HepG2 (cell line): ENCODE measurements around the gene LCN2. TPM values are rescaled to one million over a fixed set of nuclear protein-coding genes. Genes with fewer than 3 reads are reported as not detected.

Experiments used
- ADNP ChIP-seq: sonication (generic); formaldehyde crosslinking; IDR thresholded peaks from 2 replicates; pipeline ENCODE4 v1.4.0; 2020; ENCODE audit warnings: missing genetic modification reagents
- DPF2 ChIP-seq: sonication (generic); formaldehyde crosslinking; IDR thresholded peaks from 2 replicates; pipeline ENCODE4 v1.4.0; 2020; ENCODE audit warnings: mild to moderate bottlenecking, low read depth, missing genetic modification reagents, borderline replicate concordance
- ELF3 ChIP-seq: IDR thresholded peaks from 2 replicates; pipeline ENCODE4 v1.6.1; 2016; ENCODE audit warnings: missing genetic modification reagents, missing compliant biosample characterization
- EP300 ChIP-seq, 3 experiments: sonication (generic) in 1 of 3; formaldehyde crosslinking in 1 of 3; IDR thresholded peaks; 2 replicates each; pipeline versions ENCODE4 v1.5.1 to v1.6.1; 2011 to 2020; ENCODE audit warnings: low read depth in 2 of 3, low read length in 2 of 3, borderline replicate concordance in 1 of 3, improper control_type of control experiment in 1 of 3, mild to moderate bottlenecking in 1 of 3, missing genetic modification reagents in 1 of 3, moderate library complexity in 1 of 3
- HNRNPL ChIP-seq: fragments of 200-400 bp; formaldehyde crosslinking; IDR thresholded peaks from 2 replicates; pipeline ENCODE4 v1.6.1; 2017; ENCODE audit warnings: mild to moderate bottlenecking, low read depth, low read length
- KDM5A ChIP-seq: fragments of 200-600 bp; sonication (generic); IDR thresholded peaks from 2 replicates; pipeline ENCODE4 v1.7.0; 2018; ENCODE audit warnings: antibody characterized with exemption, mild to moderate bottlenecking, low read length, borderline replicate concordance
- SIN3A ChIP-seq: IDR thresholded peaks from 2 replicates; pipeline ENCODE4 v1.6.1; 2011; ENCODE audit warnings: low read depth, mild to moderate bottlenecking, control low read depth, low read length, borderline replicate concordance
- SMAD1 ChIP-seq: sonication (generic); formaldehyde crosslinking; IDR thresholded peaks from 2 replicates; pipeline ENCODE4 v1.4.0; 2020; ENCODE audit warnings: missing genetic modification reagents, low read depth, mild to moderate bottlenecking, borderline replicate concordance
- SP5 ChIP-seq: IDR thresholded peaks from 2 replicates; pipeline ENCODE4 v1.6.1; 2016; ENCODE audit warnings: low read depth, borderline replicate concordance
- SRSF1 ChIP-seq: fragments of 200-400 bp; formaldehyde crosslinking; optimal IDR thresholded peaks from 2 replicates; pipeline ENCODE3; 2017; ENCODE audit warnings: mild to moderate bottlenecking, low read depth, low read length, moderate library complexity
- SYNCRIP ChIP-seq: fragments of 200-400 bp; formaldehyde crosslinking; IDR thresholded peaks from 2 replicates; pipeline ENCODE4 v1.6.1; 2018; ENCODE audit warnings: mild to moderate bottlenecking, low read depth, low read length; ENCODE audit not compliant: insufficient read depth
- ZFP41 ChIP-seq: sonication (generic); formaldehyde crosslinking; IDR thresholded peaks from 2 replicates; pipeline ENCODE4 v1.4.0; 2020; ENCODE audit warnings: mild to moderate bottlenecking, missing genetic modification reagents, borderline replicate concordance
- ZNF296 ChIP-seq: sonication (generic); formaldehyde crosslinking; conservative IDR thresholded peaks from 2 replicates; pipeline ENCODE4 v1.5.0; 2020; ENCODE audit warnings: mild to moderate bottlenecking, missing genetic modification reagents
- ZNF605 ChIP-seq: sonication (generic); formaldehyde crosslinking; IDR thresholded peaks from 2 replicates; pipeline ENCODE4 v1.8.0; 2022; ENCODE audit warnings: mild to moderate bottlenecking, missing genetic modification reagents
- ZNF629 ChIP-seq: sonication (generic); formaldehyde crosslinking; conservative IDR thresholded peaks from 2 replicates; pipeline ENCODE4 v1.5.0; 2020; ENCODE audit warnings: missing genetic modification reagents
- ZNF747 ChIP-seq: sonication (generic); formaldehyde crosslinking; IDR thresholded peaks from 2 replicates; pipeline ENCODE4 v1.8.1; 2023; ENCODE audit warnings: missing genetic modification reagents, mild to moderate bottlenecking, borderline replicate concordance
- polyA plus RNA-seq, 8 experiments: library from polyadenylated mRNA; depleted of rRNA in 3 of 8; stranded (reverse) in 7 of 8; unstranded in 1 of 8; fragments of >200 nt; fragmentation: Illumina TruSeq in 4 of 8; extraction: Trizol in 4 of 8; gene quantifications; 2 replicates each; pipeline versions ENCODE4 v1.2.1 to v1.2.3, GENCODE V29; 2011 to 2016; ENCODE audit warnings: low read depth in 4 of 8, missing spikeins in 1 of 8, mixed read lengths in 1 of 8; ENCODE audit not compliant: insufficient read depth in 1 of 8
- total RNA-seq, 5 experiments: library from RNA; depleted of rRNA; stranded (reverse); fragments of >200 nt; fragmentation: Illumina TruSeq; extraction: Trizol; gene quantifications; 2 replicates each; pipeline ENCODE4 v1.2.3, GENCODE V29; 2016; ENCODE audit warnings: low read depth in 1 of 5
- TF ChIP-seq, protein P1 (sequence below): IDR thresholded peaks from 2 replicates; pipeline ENCODE4 v1.6.1; 2016; ENCODE audit warnings: missing compliant biosample characterization, missing genetic modification reagents, borderline replicate concordance
- TF ChIP-seq, protein P2 (sequence below): sonication (generic); formaldehyde crosslinking; IDR thresholded peaks from 2 replicates; pipeline ENCODE4 v1.4.0; 2020; ENCODE audit warnings: missing genetic modification reagents
- TF ChIP-seq, protein P3 (sequence below): sonication (generic); formaldehyde crosslinking; IDR thresholded peaks from 2 replicates; pipeline ENCODE4 v1.9.0; 2021; ENCODE audit warnings: missing genetic modification reagents, borderline replicate concordance
- TF ChIP-seq, protein P4 (sequence below): sonication (generic); formaldehyde crosslinking; IDR thresholded peaks from 2 replicates; pipeline ENCODE4 v1.8.0; 2022; ENCODE audit warnings: missing genetic modification reagents, mild to moderate bottlenecking, inconsistent platforms, borderline replicate concordance
- TF ChIP-seq, protein P5 (sequence below): IDR thresholded peaks from 2 replicates; pipeline ENCODE4 v1.6.1; 2016; ENCODE audit warnings: low read depth, control low read depth

Gene LCN2
- total and polyA plus RNA-seq, 2 of the 13 experiments (the other 11 are each of a cell fraction or from before 2014, with no cell fraction given): 0.38 to 1.4 TPM

DNA sequence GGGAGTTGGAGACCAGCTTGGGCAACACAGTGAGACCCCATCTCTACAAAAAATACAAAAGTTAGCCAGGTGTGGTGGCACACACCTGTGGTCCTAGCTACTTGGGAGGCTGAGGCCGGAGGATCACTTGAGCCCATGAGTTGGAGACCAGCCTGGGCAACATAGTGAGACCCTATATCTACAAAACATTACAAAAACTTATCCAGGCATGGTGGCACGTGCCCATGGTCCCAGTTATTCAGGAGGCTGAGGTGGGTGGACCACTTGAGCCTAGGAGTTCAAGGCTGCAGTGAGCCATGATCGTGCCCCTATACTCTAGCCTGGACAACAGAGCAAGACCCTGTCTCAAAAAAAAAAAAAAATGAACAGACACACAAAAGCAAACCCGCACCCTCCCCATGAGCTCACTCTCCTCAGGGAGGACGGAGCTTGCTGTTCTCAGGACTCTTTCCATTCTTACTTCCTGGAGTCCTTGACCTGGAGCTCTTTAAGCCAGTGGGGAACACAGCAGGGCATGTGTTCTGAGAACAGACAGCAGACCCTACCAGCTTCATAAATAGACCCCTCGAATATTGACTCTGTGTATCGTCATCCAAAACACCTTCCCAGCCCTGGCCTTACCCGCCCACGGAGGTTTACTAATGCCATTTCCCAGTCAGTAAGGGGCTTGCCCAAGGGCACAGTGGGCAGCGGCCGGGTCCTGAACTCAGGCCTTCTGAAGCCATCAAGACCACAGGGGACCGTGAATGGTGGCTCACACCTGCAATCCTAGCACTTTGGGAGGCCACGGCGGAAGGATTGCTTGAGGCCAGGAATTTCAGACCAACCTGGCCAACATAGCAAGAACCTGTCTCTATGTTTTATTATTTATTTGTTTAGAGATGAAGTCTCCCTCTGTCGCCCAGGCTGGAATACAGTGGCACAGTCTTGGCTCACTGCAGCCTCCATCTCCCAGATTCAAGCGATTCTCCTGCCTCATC lies 32.9 kb upstream of the LCN2 start (continued):
- no peak for TF ChIP-seq SYNCRIP
- TF ChIP-seq EP300 (IDR thresholded peaks at IDR 0.05; ENCODE audit: low read depth in 2 of 2, low read length in 2 of 2): peak in 1 of 2 experiments; percentile 9; a peak in 1 of 4 replicates
- no peak for TF ChIP-seq EP300 (CRISPR knock-in tag; IDR thresholded peaks at IDR 0.05; ENCODE audit: borderline replicate concordance)
- TF ChIP-seq ZNF629 (CRISPR knock-in tag): peak; percentile 42
- TF ChIP-seq, protein P1, sequence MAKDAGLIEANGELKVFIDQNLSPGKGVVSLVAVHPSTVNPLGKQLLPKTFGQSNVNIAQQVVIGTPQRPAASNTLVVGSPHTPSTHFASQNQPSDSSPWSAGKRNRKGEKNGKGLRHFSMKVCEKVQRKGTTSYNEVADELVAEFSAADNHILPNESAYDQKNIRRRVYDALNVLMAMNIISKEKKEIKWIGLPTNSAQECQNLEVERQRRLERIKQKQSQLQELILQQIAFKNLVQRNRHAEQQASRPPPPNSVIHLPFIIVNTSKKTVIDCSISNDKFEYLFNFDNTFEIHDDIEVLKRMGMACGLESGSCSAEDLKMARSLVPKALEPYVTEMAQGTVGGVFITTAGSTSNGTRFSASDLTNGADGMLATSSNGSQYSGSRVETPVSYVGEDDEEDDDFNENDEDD (CRISPR knock-in tag): no peak
- TF ChIP-seq ZNF296 (CRISPR knock-in tag): no peak
- 0 out of 2 replicates have a peak, but pooled peaks have one; percentile 36 for TF ChIP-seq ADNP (CRISPR knock-in tag)
- TF ChIP-seq, protein P2, sequence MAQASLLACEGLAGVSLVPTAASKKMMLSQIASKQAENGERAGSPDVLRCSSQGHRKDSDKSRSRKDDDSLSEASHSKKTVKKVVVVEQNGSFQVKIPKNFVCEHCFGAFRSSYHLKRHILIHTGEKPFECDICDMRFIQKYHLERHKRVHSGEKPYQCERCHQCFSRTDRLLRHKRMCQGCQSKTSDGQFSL (CRISPR knock-in tag): no peak
- TF ChIP-seq KDM5A: no peak
- TF ChIP-seq, protein P3, sequence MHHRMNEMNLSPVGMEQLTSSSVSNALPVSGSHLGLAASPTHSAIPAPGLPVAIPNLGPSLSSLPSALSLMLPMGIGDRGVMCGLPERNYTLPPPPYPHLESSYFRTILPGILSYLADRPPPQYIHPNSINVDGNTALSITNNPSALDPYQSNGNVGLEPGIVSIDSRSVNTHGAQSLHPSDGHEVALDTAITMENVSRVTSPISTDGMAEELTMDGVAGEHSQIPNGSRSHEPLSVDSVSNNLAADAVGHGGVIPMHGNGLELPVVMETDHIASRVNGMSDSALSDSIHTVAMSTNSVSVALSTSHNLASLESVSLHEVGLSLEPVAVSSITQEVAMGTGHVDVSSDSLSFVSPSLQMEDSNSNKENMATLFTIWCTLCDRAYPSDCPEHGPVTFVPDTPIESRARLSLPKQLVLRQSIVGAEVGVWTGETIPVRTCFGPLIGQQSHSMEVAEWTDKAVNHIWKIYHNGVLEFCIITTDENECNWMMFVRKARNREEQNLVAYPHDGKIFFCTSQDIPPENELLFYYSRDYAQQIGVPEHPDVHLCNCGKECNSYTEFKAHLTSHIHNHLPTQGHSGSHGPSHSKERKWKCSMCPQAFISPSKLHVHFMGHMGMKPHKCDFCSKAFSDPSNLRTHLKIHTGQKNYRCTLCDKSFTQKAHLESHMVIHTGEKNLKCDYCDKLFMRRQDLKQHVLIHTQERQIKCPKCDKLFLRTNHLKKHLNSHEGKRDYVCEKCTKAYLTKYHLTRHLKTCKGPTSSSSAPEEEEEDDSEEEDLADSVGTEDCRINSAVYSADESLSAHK (CRISPR knock-in tag): no peak
- TF ChIP-seq, protein P4, sequence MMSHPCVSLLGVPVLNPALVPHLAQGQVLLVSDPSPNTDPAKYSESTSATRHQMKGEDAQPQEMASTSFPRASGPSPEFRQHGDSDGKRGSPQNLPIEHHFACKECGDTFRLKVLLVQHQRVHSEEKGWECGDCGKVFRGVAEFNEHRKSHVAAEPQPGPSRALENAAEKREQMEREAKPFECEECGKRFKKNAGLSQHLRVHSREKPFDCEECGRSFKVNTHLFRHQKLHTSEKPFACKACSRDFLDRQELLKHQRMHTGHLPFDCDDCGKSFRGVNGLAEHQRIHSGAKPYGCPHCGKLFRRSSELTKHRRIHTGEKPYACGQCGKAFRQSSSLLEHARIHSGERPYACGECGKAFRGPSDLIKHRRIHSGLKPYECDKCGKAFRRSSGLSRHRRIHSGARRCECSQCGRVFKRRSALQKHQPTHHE (CRISPR knock-in tag): no peak
- TF ChIP-seq SIN3A: no peak
- no peak for TF ChIP-seq ZNF747
- TF ChIP-seq SMAD1: 0 out of 2 replicates have a peak, but pooled peaks have one; percentile 8
- no peak for TF ChIP-seq DPF2 (CRISPR knock-in tag)
- no peak for TF ChIP-seq SRSF1
- 0 out of 2 replicates have a peak, but pooled peaks have one; percentile 21 for TF ChIP-seq ELF3
- no peak for TF ChIP-seq ZFP41 (CRISPR knock-in tag)
- TF ChIP-seq, protein P5, sequence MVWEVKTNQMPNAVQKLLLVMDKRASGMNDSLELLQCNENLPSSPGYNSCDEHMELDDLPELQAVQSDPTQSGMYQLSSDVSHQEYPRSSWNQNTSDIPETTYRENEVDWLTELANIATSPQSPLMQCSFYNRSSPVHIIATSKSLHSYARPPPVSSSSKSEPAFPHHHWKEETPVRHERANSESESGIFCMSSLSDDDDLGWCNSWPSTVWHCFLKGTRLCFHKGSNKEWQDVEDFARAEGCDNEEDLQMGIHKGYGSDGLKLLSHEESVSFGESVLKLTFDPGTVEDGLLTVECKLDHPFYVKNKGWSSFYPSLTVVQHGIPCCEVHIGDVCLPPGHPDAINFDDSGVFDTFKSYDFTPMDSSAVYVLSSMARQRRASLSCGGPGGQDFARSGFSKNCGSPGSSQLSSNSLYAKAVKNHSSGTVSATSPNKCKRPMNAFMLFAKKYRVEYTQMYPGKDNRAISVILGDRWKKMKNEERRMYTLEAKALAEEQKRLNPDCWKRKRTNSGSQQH (CRISPR knock-in tag): no peak
- TF ChIP-seq ZNF605 (CRISPR knock-in tag): no peak
- TF ChIP-seq HNRNPL: 0 out of 2 replicates have a peak, but pooled peaks have one; percentile 42
- no peak for TF ChIP-seq SP5
